Measurements from ENCODE around the gene ANO3.

- TF ChIP-seq CTCF (IDR thresholded peaks at IDR 0.05), result no peak
- TF ChIP-seq POLR2A (IDR thresholded peaks at IDR 0.05), result no peak
These were observed 2.7 kb upstream of the ANO3 start for GRCh38 chr11:26329206-26329605.
